GM12801 (cell line): ENCODE measurements around the gene MRPL51.

Experiments
- TF ChIP-seq, protein P1 (sequence below): IDR thresholded peaks from one replicate; pipeline ENCODE4 v1.5.1; 2011; ENCODE audit warnings: control low read depth; ENCODE audit not compliant: insufficient read length; ENCODE audit errors: extremely low read depth

Gene MRPL51

DNA sequence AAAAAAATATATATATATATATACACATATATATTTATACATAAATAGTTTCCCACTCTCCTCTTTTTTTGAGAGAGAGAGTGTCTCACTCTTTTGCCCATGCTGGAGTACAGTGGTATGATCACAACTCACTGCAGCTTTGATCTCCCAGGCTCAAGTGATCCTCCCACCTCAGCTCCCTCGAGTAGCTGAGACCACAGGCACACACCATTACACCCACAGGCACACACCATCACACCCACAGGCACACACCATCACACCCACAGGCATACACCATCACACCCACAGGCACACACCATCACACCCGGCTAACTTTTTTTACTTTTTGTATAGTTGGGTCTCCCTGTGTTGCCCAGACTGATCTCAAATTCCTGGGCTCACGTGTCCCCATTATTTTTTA, 27.1 kb upstream of the MRPL51 start:
- TF ChIP-seq, protein P1, sequence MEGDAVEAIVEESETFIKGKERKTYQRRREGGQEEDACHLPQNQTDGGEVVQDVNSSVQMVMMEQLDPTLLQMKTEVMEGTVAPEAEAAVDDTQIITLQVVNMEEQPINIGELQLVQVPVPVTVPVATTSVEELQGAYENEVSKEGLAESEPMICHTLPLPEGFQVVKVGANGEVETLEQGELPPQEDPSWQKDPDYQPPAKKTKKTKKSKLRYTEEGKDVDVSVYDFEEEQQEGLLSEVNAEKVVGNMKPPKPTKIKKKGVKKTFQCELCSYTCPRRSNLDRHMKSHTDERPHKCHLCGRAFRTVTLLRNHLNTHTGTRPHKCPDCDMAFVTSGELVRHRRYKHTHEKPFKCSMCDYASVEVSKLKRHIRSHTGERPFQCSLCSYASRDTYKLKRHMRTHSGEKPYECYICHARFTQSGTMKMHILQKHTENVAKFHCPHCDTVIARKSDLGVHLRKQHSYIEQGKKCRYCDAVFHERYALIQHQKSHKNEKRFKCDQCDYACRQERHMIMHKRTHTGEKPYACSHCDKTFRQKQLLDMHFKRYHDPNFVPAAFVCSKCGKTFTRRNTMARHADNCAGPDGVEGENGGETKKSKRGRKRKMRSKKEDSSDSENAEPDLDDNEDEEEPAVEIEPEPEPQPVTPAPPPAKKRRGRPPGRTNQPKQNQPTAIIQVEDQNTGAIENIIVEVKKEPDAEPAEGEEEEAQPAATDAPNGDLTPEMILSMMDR, result no peak

DNA sequence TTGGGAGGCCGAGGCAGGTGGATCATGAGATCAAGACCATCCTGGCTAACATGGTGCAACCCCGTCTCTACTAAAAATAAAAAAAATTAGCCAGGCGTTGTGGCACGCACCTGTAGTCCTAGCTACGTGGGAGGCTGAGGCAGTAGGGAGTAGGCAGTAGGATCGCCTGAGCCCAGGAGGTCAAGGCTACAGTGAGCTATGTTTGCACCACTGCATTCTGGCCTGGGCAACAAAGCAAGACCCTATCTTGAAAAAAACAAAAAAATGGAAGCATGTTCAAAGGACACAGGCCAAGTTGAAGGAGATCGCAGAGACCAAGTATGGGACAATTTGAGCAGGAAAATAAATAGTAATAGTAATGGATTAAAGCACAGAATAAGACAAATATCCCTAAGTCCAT, 15.0 kb upstream of the MRPL51 start:
- TF ChIP-seq, protein P1, result no peak

DNA sequence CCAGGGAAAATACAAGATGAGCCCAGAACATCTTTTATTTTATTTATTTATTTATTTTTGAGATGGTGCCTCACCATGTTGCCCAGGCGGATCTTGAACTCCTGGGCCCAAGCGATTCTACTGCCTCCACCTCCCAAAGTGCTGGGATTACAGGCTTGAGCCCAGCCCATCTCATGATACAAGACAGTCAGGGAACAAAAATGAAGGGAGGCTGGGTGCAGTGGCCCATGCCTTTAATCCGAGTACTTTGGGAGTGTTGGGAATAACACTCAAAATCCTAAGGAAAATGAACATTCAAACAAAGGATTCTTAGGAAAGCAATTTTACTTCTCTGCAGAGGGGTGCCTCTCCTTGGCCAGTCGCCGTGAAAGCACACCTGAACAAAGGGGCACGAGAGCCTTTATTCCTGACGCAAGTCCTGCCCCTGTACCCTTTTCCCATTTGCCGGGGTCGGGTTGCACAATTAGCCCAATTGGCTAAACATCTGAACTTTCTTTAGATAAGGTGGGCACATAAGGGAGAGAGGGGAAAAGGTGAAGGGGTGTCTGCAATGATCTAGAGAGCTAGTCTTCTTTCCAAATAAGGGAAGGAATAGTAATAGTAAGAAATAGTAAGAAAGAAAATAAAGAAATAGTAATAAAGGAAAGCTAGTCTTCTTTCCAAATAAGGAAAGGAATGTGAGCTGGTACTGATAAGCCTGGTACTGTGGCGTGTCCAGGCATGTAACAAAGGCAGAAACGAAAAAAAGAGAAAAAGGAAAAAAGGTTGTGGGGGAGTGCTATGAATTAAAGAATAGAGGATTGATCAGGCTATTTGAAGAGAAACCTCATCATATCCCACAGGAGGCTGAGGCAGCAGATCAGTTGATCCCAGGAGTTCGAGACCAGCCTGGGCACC, 14.3 kb upstream of the MRPL51 start:
- TF ChIP-seq, protein P1, result no peak

DNA sequence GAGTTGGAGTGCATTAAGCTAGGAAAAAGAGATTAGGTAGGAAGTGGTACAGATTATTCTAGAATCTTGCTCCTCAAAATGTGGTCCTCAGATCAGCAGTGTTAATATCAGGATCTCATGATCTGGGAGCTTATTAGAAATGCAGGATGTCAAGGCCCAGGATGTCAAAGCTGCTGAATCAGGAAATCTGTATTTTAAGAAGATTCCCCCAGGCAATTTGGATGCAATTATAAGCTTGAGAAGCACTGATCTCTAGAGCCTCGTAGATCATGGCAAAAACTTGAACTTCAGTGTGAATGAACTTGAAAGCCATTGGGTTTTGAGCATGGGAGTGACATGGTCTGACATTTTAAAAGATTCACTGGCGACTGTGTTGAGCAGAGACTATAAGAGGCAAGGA, 7.4 kb upstream of the MRPL51 start:
- TF ChIP-seq, protein P1, result no peak

DNA sequence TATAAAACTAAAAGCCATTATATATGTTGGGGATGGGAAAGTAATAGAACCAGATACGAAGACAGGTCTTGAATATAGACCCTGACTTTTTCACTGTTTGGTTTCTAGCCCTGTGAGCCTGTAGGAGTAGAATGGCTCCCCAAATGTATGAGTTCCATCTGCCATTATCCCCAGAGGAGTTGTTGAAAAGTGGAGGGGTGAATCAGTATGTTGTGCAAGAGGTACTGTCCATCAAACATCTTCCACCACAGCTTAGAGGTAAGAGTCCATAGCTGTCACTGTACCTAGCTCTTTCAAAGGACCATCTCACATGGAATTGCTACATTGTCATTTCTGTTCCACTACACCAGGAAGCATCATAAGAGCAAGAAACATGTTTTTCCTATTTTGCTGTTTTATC, 1.9 kb upstream of the MRPL51 start:
- TF ChIP-seq, protein P1, result no peak

DNA sequence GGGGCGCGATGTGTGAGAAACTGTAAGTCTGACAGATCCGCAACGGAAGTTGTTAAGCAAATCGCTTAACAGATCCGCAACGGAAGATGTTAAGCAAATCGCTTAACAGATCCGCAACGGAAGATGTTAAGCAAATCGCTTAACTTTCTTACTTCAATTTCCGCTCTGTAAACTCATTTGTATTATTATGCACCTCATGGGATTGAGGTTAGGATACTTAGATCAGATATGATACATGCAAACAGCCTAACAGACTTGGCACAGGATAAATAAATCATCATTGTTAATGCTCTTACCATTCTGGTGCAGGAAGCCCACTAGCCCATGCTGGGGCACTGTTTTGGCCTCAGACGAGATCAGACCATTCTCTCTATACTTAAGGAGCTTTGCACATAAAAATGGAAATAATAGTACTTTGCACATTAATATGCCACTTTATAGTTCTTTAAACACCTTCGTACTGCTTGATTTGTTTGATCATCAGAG, 1.2 kb upstream of the MRPL51 start:
- TF ChIP-seq, protein P1, result no peak

DNA sequence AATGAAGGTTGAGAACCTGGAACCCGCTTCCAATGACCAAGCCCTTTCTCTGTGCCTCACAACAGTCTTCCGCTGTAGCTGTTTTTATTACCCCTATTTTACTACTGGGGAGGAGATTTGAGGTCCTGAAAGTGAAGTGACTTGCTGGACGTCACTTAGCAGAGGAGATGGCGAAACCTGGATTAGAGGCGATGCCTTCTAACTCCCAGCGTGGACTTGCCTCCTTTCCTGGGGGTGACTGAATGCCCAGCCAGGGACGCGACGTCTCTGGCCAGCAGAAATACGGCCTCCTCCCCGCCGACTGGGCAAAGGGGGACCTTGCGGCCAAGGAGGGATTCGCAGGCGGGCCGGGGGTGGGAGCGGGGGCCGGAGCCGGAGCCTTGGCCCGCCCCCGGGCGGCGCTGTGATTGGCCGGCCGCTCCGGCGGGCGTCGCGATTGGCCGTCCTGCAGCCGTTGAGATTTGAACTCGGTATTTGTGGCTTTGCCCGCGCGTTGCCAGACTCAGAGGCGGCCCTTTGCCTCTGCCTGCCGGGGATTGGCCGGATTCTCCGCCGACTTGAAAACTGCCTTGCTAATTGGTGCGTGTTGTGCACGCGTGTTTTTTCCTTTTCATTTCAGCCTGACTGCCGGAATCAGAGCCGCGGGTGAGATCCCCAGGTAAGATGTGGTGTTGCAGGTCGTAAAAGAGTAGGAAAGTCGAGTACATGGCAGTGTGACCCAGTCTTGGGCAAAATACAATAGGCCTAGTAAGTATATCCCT, 615 bp upstream of the MRPL51 start, which contains the start of gene NCAPD2:
Gene NCAPD2 (plus strand): TSS at position 606 of the 761 bp plus-strand sequence. CDS start 997 bp downstream, outside the sequence.
- TF ChIP-seq, protein P1, result no peak
